Heart left ventricle (tissue), 16 donors: Measurements from ENCODE around the gene PEX11A. TPM values are rescaled to one million over a fixed set of nuclear protein-coding genes. Genes with fewer than 3 reads are reported as not detected.

ENCODE experiments used
- ATAC-seq, 4 donors: fragments of 200-7000 bp; cut with Tn5 transposase; one replicate each; pipeline ENCODE4 v1.9.1; 2020 to 2022; ENCODE audit warnings: moderate library complexity in 4 of 4, mild to moderate bottlenecking in 3 of 4, moderate number of reproducible peaks in 1 of 4
- DNase-seq, 5 donors: peaks; one replicate each; pipeline ENCODE4 v3.0.0-alpha.2; 2020
- H3K27ac ChIP-seq, 12 donors: fragments of 200-600 bp; sonication (generic) in 4 of 12; one replicate each; pipeline versions ENCODE4 v1.5.0 to v1.8.0; 2016 to 2022; ENCODE audit warnings: mild to moderate bottlenecking in 2 of 12
- H3K27me3 ChIP-seq, 9 donors: fragments of 200-600 bp; sonication (generic) in 2 of 9; one replicate each; pipeline versions ENCODE4 v1.5.1 to v1.8.0; 2016 to 2022; ENCODE audit warnings: mild to moderate bottlenecking in 3 of 9
- H3K36me3 ChIP-seq, 9 donors: fragments of 200-600 bp; sonication (generic) in 2 of 9; one replicate each; pipeline versions ENCODE4 v1.5.0 to v1.8.0; 2018 to 2022; ENCODE audit warnings: mild to moderate bottlenecking in 2 of 9
- H3K4me1 ChIP-seq, 12 donors: fragments of 200-600 bp; sonication (generic) in 4 of 12; one replicate each; pipeline versions ENCODE4 v1.5.0 to v1.8.0; 2016 to 2022; ENCODE audit warnings: mild to moderate bottlenecking in 3 of 12
- H3K4me3 ChIP-seq, 12 donors: fragments of 200-600 bp; sonication (generic) in 4 of 12; one replicate each; pipeline versions ENCODE4 v1.5.0 to v1.8.0; 2017 to 2022; ENCODE audit warnings: mild to moderate bottlenecking in 9 of 12, moderate library complexity in 4 of 12
- H3K9me3 ChIP-seq, 12 donors: fragments of 200-600 bp; sonication (generic) in 4 of 12; one replicate each; pipeline versions ENCODE4 v1.5.0 to v1.8.0; 2016 to 2022; ENCODE audit warnings: mild to moderate bottlenecking in 1 of 12
- POLR2A ChIP-seq, 2 donors: fragments of 450-650 bp; IDR thresholded peaks; one replicate each; pipeline ENCODE4 v1.6.1; 2017; ENCODE audit warnings: antibody characterized with exemption in 2 of 2, mild to moderate bottlenecking in 2 of 2, moderate library complexity in 2 of 2
- WGBS, 4 donors: extraction: QIAGEN DNeasy Blood & Tissue Kit in 2 of 4; methylation state at CpG; one replicate each; pipeline versions ENCODE4 v1.1.5 to v1.1.7; 2013 to 2018; 5-methylcytosine and 5-hydroxymethylcytosine counted together
- intact Hi-C, 10 donors: fragments of 100-400 bp; cut with DNase I; formaldehyde crosslinking; loops; one replicate each; pipeline versions ENCODE4 v1.11.1 to v1.14.2; 2022
- polyA plus RNA-seq, 2 donors: library from polyadenylated mRNA; stranded (reverse); fragments of 200-250 nt; gene quantifications; one replicate each; pipeline ENCODE4 v1.2.3, GENCODE V29; 2013
- total RNA-seq, 9 donors: library from RNA; depleted of rRNA in 2 of 9; stranded (reverse); fragments of >200 nt in 2 of 9; fragmentation: NEBNext Ultra II Directional in 3 of 9; extraction: Animal tissue kit (Norgen Biotek cat#: 25700) in 3 of 9; gene quantifications; one replicate each; pipeline versions ENCODE4 v1.1.0 to v1.2.4, GENCODE V29; 2016 to 2023
- TF ChIP-seq, protein P1 (sequence below), 12 donors: fragments of 200-600 bp; sonication (generic) in 4 of 12; IDR thresholded peaks; one replicate each; pipeline versions ENCODE4 v1.5.0 to v1.8.0; 2018 to 2022; ENCODE audit warnings: antibody characterized with exemption in 12 of 12, mild to moderate bottlenecking in 5 of 12
- donor health status: ischemic (EF 13 %, LVEDD 7.1; RV severe dilation, severe dysfunction).
- donor health status: healthy with polysubstance abuse.
- donor health status: DM: no; HTN: yes; CAD: no.
- donor health status: DM: no; HTN: no; CAD: no.
- donor health status: ischemic (EF 25% LVEDD 6.9; RV normal size, moderate dysfunction).
- donor health status: ischemic (EF 25% LVEDD 5.7; RV mildly dilated, moderate dysfunction).
- donor health status: healthy.
- donor health status: DM: yes; HTN: yes; CAD: no.
- donor health status: ischemic (EF 35%, LVEDD 5.7; RV mildly dilated, moderate dysfunction).
- donor health status: nonischemic (EF 11% LVEDD 7.7; RV severe dilation, severe dysfunction).
- donor health status: DM: yes; HTN: yes; CAD: no.
- donor health status: PGD.
- donor health status: ischemic (EF 29% LVEDD 5.4; RV normal size, mild dysfunction).
- donor health status: nonischemic (EF 23%, LVEDD 6.1; RV moderate dilation, normal function).

Gene PEX11A
- total and polyA plus RNA-seq, 11 donors, result 5.9 to 23.0 (median 10.7) TPM

DNA sequence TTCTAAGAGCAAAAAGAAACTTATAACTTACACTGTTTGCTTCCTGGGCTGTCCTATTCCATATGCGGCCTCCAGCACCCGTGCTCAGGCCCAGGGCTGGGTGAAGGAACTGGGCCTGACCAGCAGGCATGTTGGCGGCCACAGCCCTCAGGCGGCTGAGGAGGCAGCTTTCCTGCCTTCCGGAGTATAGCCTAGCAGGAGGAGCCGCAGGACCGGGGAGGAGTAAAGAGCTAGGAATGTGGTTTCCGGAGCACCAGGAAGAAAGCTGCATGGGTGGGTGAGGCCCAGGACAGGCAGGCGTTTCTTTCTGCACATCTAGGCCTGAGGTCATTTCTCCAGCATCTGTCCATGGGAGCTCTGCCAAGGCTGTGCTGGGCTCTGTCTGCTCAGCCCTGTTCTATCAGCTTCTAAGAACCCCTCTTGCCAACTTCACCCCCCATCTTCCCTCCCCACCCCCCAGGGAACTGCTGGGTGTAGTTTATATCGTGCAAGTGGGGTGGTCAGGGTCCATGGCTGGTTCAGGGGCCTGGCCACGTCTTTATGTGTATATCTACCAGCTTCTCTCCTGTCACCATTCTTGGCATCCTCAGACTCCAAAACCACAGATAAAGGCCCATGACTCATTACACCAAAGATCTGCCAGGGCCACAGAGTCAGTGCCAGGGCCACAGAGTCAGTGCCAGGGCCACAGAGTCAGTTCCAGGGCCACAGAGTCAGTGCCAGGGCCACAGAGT lies 27.5 kb downstream of the PEX11A start:
- ATAC-seq (peak; percentile 51 to 89 (median 84)), DNase-seq (peak; percentile 63 to 84 (median 74))
- H3K36me3 ChIP-seq, result no peaks in the 10 kb centered on the region
- peaks cover 0 to 31% (median 24%) of the 10 kb centered on the region in 12 donors for H3K4me1 ChIP-seq
- TF ChIP-seq, protein P1, sequence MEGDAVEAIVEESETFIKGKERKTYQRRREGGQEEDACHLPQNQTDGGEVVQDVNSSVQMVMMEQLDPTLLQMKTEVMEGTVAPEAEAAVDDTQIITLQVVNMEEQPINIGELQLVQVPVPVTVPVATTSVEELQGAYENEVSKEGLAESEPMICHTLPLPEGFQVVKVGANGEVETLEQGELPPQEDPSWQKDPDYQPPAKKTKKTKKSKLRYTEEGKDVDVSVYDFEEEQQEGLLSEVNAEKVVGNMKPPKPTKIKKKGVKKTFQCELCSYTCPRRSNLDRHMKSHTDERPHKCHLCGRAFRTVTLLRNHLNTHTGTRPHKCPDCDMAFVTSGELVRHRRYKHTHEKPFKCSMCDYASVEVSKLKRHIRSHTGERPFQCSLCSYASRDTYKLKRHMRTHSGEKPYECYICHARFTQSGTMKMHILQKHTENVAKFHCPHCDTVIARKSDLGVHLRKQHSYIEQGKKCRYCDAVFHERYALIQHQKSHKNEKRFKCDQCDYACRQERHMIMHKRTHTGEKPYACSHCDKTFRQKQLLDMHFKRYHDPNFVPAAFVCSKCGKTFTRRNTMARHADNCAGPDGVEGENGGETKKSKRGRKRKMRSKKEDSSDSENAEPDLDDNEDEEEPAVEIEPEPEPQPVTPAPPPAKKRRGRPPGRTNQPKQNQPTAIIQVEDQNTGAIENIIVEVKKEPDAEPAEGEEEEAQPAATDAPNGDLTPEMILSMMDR (IDR thresholded peaks at IDR 0.05), result no peak
- TF ChIP-seq POLR2A (IDR thresholded peaks at IDR 0.05), result no peak
- intact Hi-C loops, result no loop called here
- 36 to 50% (median 44%) methylated on average over 7 to 11 of the region's 11 CpGs for WGBS, 4 donors
- peak overlapping the region in 10 of 12 donors; percentile 5 to 84 (median 70) for H3K27ac ChIP-seq
- H3K27me3 ChIP-seq, result no peaks in the 10 kb centered on the region
- no peaks in the 10 kb centered on the region for H3K9me3 ChIP-seq
- peak overlapping the region in 3 of 12 donors; percentile 10 to 21 (median 18) for H3K4me3 ChIP-seq

DNA sequence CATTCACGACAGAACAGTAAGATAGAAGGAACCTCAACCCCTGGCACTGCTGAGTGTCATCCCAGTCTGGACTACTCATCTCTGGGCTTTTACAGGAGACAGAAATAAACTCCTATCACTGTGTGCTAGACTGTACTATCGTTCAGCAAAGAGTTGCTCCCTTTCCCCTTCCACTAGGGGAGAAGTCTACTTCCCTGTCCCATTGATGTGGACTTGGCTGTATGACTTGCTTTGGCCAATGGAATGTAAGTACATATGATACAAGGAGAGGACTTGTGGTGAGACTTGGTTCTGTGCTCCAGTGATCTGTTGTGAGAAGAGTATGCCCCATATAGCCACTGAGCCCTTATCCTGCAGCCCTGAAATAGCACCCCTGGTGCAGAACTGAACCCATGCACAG lies 30.0 kb downstream of the PEX11A start:
- Histone ChIP-seq H3K27ac (no peak overlapping the region), H3K4me1 (peaks cover 0 to 28% (median 20%) of the 10 kb centered on the region in 12 donors), H3K36me3 (no peaks in the 10 kb centered on the region), H3K4me3 (no peak overlapping the region), H3K27me3 (peaks cover 0 to 7% (median 0%) of the 10 kb centered on the region in 9 donors), H3K9me3 (no peaks in the 10 kb centered on the region)
- intact Hi-C loops, result no loop called here
- TF ChIP-seq POLR2A (IDR thresholded peaks at IDR 0.05), result no peak
- TF ChIP-seq, protein P1 (IDR thresholded peaks at IDR 0.05), result no peak
- 82 to 91% (median 82%) methylated on average over 2 of the region's 2 CpGs for WGBS, 4 donors
- DNase-seq (no peak), ATAC-seq (no peak)

DNA sequence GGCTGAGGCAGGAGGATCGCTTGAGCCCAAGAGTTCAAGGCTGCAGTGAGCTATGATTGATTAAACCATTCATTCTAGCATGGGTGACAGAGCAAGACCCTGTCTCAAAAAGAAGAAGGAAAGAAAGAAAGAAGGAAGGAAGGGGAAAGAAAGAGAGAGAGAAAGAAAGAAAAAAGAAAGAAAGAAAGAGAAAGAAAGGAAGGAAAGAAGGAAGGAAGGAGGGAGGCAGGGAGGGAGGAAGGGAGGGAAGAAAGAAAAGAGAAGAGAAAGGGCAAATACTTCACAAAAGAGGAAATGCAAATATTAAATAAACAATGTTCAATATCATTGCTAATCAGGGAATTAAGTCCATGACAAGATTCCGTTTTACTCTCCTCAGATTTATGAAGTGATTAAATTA lies 31.3 kb downstream of the PEX11A start:
- H3K4me1 ChIP-seq, result peaks cover 0 to 25% (median 17%) of the 10 kb centered on the region in 12 donors
- no peak for TF ChIP-seq POLR2A (IDR thresholded peaks at IDR 0.05)
- TF ChIP-seq, protein P1 (IDR thresholded peaks at IDR 0.05), result no peak
- 88 to 95% (median 92%) methylated on average over 2 of the region's 2 CpGs for WGBS, 4 donors

DNA sequence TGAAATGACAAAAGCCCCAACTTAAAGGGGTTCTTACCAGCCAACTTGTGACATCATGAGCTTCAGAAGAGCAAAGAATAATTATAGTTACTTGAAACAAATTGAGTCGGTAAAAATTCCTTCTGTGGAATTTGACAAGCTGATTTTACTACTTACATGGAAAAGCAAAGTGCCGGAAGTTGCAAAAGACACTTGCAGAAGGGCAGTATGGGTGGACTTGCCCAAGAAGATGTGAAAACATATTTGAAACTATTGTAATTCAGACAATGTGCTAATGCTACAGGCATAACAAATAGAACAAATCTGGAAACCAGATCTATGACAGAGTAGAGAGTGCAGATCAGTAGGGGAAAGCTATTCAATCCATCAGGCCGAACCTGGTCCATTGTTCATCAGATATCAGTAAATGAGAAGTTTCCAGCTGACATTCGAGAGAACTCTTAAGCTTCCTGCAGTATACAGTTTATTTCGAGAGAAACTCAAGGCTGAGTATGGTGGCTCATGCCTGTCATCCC lies 32.8 kb downstream of the PEX11A start:
- TF ChIP-seq POLR2A (IDR thresholded peaks at IDR 0.05), result no peak
- TF ChIP-seq, protein P1 (IDR thresholded peaks at IDR 0.05), result no peak
- H3K9me3 ChIP-seq, result no peaks in the 10 kb centered on the region
- no peaks in the 10 kb centered on the region for H3K36me3 ChIP-seq
- peaks cover 0 to 19% (median 12%) of the 10 kb centered on the region in 12 donors for H3K4me1 ChIP-seq
- intact Hi-C loops, result no loop called here
- no peak for ATAC-seq
- no peak for DNase-seq
- no peak overlapping the region for H3K27ac ChIP-seq
- peaks cover 0 to 22% (median 0%) of the 10 kb centered on the region in 9 donors for H3K27me3 ChIP-seq
- H3K4me3 ChIP-seq, result no peak overlapping the region
- whole genome bisulfite sequencing, 4 donors, result 84 to 86% (median 85%) methylated on average over 5 of the region's 5 CpGs

More for the DNA sequence above, 31.3 kb downstream of the PEX11A start:
- Histone ChIP-seq H3K4me3 (no peak overlapping the region), H3K27me3 (peaks cover 0 to 20% (median 0%) of the 10 kb centered on the region in 9 donors), H3K36me3 (no peaks in the 10 kb centered on the region), H3K27ac (no peak overlapping the region), H3K9me3 (no peaks in the 10 kb centered on the region)
- no peak for ATAC-seq
- no peak for DNase-seq
- intact Hi-C loops, result no loop called here
